GM20431 (cell line): Measurements from ENCODE around the gene KIDINS220.

Source experiments
- in situ Hi-C: fragments of 300-500 bp; cut with MseI, MboI; formaldehyde crosslinking; loops from one replicate; pipeline ENCODE4 v1.15.0; 2020; ENCODE audit warnings: low sequenced_read_pairs; ENCODE audit not compliant: unreplicated experiment

The KIDINS220 gene

DNA sequence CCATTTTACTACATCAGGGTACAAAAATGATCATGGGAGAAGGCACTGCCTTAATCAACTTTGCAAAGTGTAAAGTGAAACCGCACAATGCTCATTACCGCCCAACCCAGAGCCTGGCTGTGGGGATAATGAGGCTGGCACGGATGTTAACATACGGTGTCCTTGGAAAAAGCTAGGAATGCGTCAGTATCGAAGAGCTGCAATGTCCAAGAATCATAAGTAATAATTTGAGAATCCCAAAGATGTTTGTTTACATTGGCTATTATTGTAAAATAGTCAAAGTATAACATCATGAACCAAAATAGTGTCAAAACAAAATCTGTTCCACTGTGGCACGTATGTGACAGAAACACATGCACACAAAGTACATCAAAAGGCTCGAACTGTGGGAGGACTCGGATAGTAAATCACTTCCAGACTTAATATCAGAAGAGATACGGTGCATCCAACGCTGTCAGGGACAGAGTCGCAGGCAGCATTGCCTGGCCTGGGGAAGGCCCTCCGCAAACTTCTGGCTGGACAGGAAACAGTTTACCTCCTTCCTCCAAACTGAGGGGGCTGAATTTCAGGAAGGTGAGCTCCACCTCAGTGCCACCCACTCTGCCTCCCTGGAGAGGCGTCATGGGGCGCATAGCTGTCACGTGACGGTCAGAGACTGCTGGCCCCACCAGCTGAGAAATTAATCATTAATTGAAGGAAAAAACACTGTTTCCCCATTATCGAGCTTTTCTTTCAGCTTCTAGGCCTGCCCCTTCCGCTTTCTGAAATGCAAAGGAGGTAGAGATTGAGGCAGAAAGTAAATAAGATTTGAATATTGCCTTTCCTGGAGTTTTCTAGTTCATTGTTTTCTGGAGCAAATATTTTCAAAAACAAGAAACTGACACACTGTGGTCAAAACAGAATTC is 157.3 kb downstream of the KIDINS220 start:
- in situ Hi-C loops = loop anchor here (10.0 to 25.0 kb wide), 2 partner anchors 155 to 1243 kb away; no protein-coding TSS in a partner anchor

GRCh38 chr2:8679567-8679826 is 157.9 kb downstream of the KIDINS220 start:
- in situ Hi-C loops = loop anchor here (25.0 kb wide), 1 partner anchor 1242 kb away; no protein-coding TSS in a partner anchor
